Left cardiac atrium (tissue), 2 donors: ENCODE data around the gene HMBS. TPM values are rescaled to one million over a fixed set of nuclear protein-coding genes. Genes with fewer than 3 reads are reported as not detected.

Experiments used
- total RNA-seq, 2 donors: library from RNA; stranded (reverse); fragmentation: NEBNext Ultra II Directional; extraction: Animal tissue kit (Norgen Biotek cat#: 25700); gene quantifications; one replicate each; pipeline ENCODE4 v1.2.1, GENCODE V29; 2021
- donor health status: DM: no; HTN: yes; CAD: no; lungs with severe emphysema.
- donor health status: DM: yes; HTN: yes; CAD: no.

The HMBS gene
- total RNA-seq, 2 donors from 2014 or later = 19.8 to 23.2 TPM

Other genes with a start within 250 kb of the HMBS start
- not detected for gene CXCR5, start 201.0 kb upstream of the HMBS start, total RNA-seq
- 10 to 100 TPM; 39.8 to 41.3 TPM for gene BCL9L, start 159.0 kb upstream of the HMBS start, total RNA-seq
- gene UPK2, start 128.6 kb upstream of the HMBS start, total RNA-seq = not detected
- not detected for gene FOXR1, start 113.1 kb upstream of the HMBS start, total RNA-seq
- gene CENATAC, start 86.7 kb upstream of the HMBS start, total RNA-seq = 10 to 100 TPM; 10.2 to 16.6 TPM
- gene RPS25, start 66.5 kb upstream of the HMBS start, total RNA-seq = 100 to 1,000 TPM; 816 to 856 TPM
- 10 to 100 TPM; 29.4 to 47.1 TPM for gene TRAPPC4, start 66.1 kb upstream of the HMBS start, total RNA-seq
- 1 to 10 TPM; 7.2 to 8.4 TPM for gene SLC37A4, start 54.0 kb upstream of the HMBS start, total RNA-seq
- gene HYOU1, start 27.7 kb upstream of the HMBS start, total RNA-seq = 100 to 1,000 TPM; 114 to 122 TPM
- gene VPS11, start 17.1 kb upstream of the HMBS start, total RNA-seq = 10 to 100 TPM; 20.1 to 23.2 TPM
- 10 to 100 TPM; 25.9 to 27.7 TPM for gene DPAGT1, start 17.0 kb downstream of the HMBS start, total RNA-seq
- gene C2CD2L, start 22.5 kb downstream of the HMBS start, total RNA-seq = 1 to 10 TPM; 8.7 to 9.3 TPM
- gene HINFP, start 36.7 kb downstream of the HMBS start, total RNA-seq = 10 to 100 TPM; 12.9 to 17.5 TPM
- 1 to 10 TPM in 1 of 2 donors, under 1 TPM in 1; 0.68 to 1.8 TPM for gene ABCG4, start 64.2 kb downstream of the HMBS start, total RNA-seq
- 10 to 100 TPM; 14.8 to 18.3 TPM for gene NLRX1, start 83.8 kb downstream of the HMBS start, total RNA-seq
- 1 to 10 TPM in 1 of 2 donors, under 1 TPM in 1; 0.84 to 3.2 TPM for gene NHERF4, start 100.6 kb downstream of the HMBS start, total RNA-seq
- 10 to 100 TPM; 11.1 to 13.8 TPM for gene CBL, start 121.5 kb downstream of the HMBS start, total RNA-seq
- gene MCAM, start 232.2 kb downstream of the HMBS start, total RNA-seq = 100 to 1,000 TPM; 144 to 230 TPM
- 10 to 100 TPM; 13.2 to 14.1 TPM for gene RNF26, start 249.6 kb downstream of the HMBS start, total RNA-seq